ENCODE data around the gene GABPA. TPM values are rescaled to one million over a fixed set of nuclear protein-coding genes. Genes with fewer than 3 reads are reported as not detected.

Gene GABPA
- total RNA-seq, 2 experiments from 2014 or later = 23.5 to 23.6 TPM

DNA sequence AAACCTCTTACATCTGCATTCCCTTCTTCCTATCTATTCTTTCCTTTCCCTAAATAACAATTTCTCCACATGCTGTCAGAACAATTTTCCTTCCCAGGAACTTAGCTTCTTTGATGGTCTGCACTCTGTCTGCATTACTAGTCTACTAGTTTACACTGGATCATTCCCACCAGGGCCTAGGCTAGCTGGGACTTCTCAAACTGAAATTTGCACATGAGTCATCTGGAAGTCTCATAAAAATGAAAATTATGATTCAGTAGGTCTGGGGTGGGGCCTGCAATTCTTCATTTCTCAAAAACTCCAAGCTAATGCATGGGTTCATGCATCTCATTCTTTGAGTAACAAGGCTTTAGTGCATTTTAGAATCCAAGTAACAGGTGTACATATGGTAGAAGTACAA is 74.2 kb downstream of the GABPA start:
- Histone ChIP-seq H3K27ac (ENCODE audit: low read depth in 1 of 2, low read length in 2 of 2) (no peak overlapping the region), H3K9me3 (ENCODE audit: control insufficient read depth in 1 of 2, insufficient read depth in 1 of 2, low read length in 2 of 2) (no peaks in the 10 kb centered on the region), H3K4me3 (ENCODE audit: low read length) (no peak overlapping the region), H3K4me1 (ENCODE audit: insufficient read depth, low read length) (no peaks in the 10 kb centered on the region), H3K36me3 (ENCODE audit: insufficient read depth, low read length) (no peaks in the 10 kb centered on the region), H3K27me3 (ENCODE audit: control insufficient read depth in 1 of 2, insufficient read depth in 2 of 2, low read length in 2 of 2) (no peaks in the 10 kb centered on the region)
- ChIA-PET CTCF (interaction anchor here (1.4 kb wide), 1 partner anchor 8 kb away, joined by 3 read pairs; no protein-coding TSS in a partner anchor), POLR2A (no interaction called here)
- Mint-ChIP-seq H3K36me3 (ENCODE audit: low read depth) (no peaks in the 10 kb centered on the region), H3K27ac (no peak overlapping the region), H3K27me3 (peaks cover 14% of the 10 kb centered on the region), H3K9me3 (no peaks in the 10 kb centered on the region), H3K4me1 (ENCODE audit: low read depth) (no peaks in the 10 kb centered on the region), H3K4me3 (no peak overlapping the region)
- DNase-seq (no peak), ATAC-seq (ENCODE audit: poor library complexity) (no peak)
- TF ChIP-seq, protein P1, sequence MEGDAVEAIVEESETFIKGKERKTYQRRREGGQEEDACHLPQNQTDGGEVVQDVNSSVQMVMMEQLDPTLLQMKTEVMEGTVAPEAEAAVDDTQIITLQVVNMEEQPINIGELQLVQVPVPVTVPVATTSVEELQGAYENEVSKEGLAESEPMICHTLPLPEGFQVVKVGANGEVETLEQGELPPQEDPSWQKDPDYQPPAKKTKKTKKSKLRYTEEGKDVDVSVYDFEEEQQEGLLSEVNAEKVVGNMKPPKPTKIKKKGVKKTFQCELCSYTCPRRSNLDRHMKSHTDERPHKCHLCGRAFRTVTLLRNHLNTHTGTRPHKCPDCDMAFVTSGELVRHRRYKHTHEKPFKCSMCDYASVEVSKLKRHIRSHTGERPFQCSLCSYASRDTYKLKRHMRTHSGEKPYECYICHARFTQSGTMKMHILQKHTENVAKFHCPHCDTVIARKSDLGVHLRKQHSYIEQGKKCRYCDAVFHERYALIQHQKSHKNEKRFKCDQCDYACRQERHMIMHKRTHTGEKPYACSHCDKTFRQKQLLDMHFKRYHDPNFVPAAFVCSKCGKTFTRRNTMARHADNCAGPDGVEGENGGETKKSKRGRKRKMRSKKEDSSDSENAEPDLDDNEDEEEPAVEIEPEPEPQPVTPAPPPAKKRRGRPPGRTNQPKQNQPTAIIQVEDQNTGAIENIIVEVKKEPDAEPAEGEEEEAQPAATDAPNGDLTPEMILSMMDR (IDR thresholded peaks at IDR 0.05) = no peak
- intact Hi-C loops (cut with DNase I, micrococcal nuclease) = no loop called here

DNA sequence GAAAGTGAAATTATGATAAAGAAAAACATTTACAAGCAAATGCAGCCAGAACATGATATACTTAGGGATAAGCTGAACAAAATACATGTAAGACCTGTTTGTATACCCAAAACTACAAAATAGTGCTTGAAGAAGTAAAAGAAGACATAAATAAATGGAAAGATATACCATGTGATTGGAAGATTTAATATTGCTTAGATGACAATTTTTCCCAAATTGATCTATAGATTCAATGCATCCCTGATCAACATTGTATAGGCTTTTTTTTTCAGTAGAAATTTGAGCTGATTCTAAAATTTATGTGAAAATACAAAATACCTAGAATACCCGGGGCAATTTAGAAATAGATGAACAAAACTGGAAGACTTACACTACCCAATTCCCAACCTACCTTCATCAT is 76.4 kb downstream of the GABPA start:
- no peak for DNase-seq
- Mint-ChIP-seq H3K27ac (no peak overlapping the region), H3K4me1 (ENCODE audit: low read depth) (no peaks in the 10 kb centered on the region), H3K9me3 (no peaks in the 10 kb centered on the region), H3K36me3 (ENCODE audit: low read depth) (no peaks in the 10 kb centered on the region), H3K27me3 (peaks cover 3% of the 10 kb centered on the region), H3K4me3 (no peak overlapping the region)
- no peaks in the 10 kb centered on the region for H3K27me3 ChIP-seq (ENCODE audit: control insufficient read depth in 1 of 2, insufficient read depth in 2 of 2, low read length in 2 of 2)
- intact Hi-C loops (cut with DNase I, micrococcal nuclease) = no loop called here
- H3K27ac ChIP-seq (ENCODE audit: low read depth in 1 of 2, low read length in 2 of 2) = no peak overlapping the region
- ATAC-seq (ENCODE audit: poor library complexity) = no peak
- no peaks in the 10 kb centered on the region for H3K4me1 ChIP-seq (ENCODE audit: insufficient read depth, low read length)
- H3K36me3 ChIP-seq (ENCODE audit: insufficient read depth, low read length) = no peaks in the 10 kb centered on the region
- POLR2A ChIA-PET = no interaction called here
- H3K4me3 ChIP-seq (ENCODE audit: low read length) = no peak overlapping the region
- TF ChIP-seq, protein P1 (IDR thresholded peaks at IDR 0.05) = no peak
- no peaks in the 10 kb centered on the region for H3K9me3 ChIP-seq (ENCODE audit: control insufficient read depth in 1 of 2, insufficient read depth in 1 of 2, low read length in 2 of 2)
- CTCF ChIA-PET = no interaction called here

DNA sequence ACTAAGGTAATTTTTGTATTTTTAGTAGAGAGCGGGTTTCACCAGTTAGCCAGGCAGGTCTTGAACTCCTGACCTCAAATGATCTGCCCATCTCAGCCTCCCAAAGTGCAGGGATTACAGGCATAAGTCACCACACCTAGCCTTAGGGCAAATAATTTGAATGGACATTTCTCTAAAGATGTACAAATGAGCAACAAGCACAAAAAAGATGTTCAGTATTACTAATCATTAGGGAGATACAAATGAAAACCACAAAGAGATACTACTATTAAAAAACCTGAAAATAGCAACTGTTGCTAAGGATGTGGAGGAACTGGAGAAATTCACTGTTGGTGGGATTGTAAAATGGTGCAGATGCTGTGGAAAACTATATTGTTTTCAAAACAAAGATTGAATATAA is 79.1 kb downstream of the GABPA start:
- POLR2A ChIA-PET = no interaction called here

More for the DNA sequence above, 79.1 kb downstream of the GABPA start:
- CTCF ChIA-PET = interaction anchor here (0.9 kb wide), 1 partner anchor 12 kb away, joined by 5 read pairs; no protein-coding TSS in a partner anchor
- no peaks in the 10 kb centered on the region for H3K36me3 ChIP-seq (ENCODE audit: insufficient read depth, low read length)
- peaks cover 6% of the 10 kb centered on the region for H3K4me1 Mint-ChIP-seq (ENCODE audit: low read depth)
- DNase-seq (no peak), ATAC-seq (ENCODE audit: poor library complexity) (no peak)
- no peak overlapping the region for H3K4me3 Mint-ChIP-seq
- H3K9me3 Mint-ChIP-seq = no peaks in the 10 kb centered on the region
- H3K27ac Mint-ChIP-seq = no peak overlapping the region
- H3K4me1 ChIP-seq (ENCODE audit: insufficient read depth, low read length) = no peaks in the 10 kb centered on the region
- no peak overlapping the region for H3K4me3 ChIP-seq (ENCODE audit: low read length)
- no peaks in the 10 kb centered on the region for H3K27me3 ChIP-seq (ENCODE audit: control insufficient read depth in 1 of 2, insufficient read depth in 2 of 2, low read length in 2 of 2)
- H3K9me3 ChIP-seq (ENCODE audit: control insufficient read depth in 1 of 2, insufficient read depth in 1 of 2, low read length in 2 of 2) = no peaks in the 10 kb centered on the region
- no peaks in the 10 kb centered on the region for H3K27me3 Mint-ChIP-seq
- H3K27ac ChIP-seq (ENCODE audit: low read depth in 1 of 2, low read length in 2 of 2) = no peak overlapping the region
- intact Hi-C loops (cut with DNase I, micrococcal nuclease) = no loop called here
- no peaks in the 10 kb centered on the region for H3K36me3 Mint-ChIP-seq (ENCODE audit: low read depth)
- TF ChIP-seq, protein P1 (IDR thresholded peaks at IDR 0.05) = no peak

All from CD4-positive, alpha-beta T cell (primary cell).